WTC11 (cell line): ENCODE measurements around the gene ZNF574. TPM values are rescaled to one million over a fixed set of nuclear protein-coding genes. Genes with fewer than 3 reads are reported as not detected.

Experiments used
- ATAC-seq: fragments of 200-7000 bp; cut with Tn5 transposase; 2 replicates; pipeline ENCODE4 v1.10.0; 2021; ENCODE audit warnings: mild to moderate bottlenecking, moderate library complexity
- CTCF ChIA-PET: fragments of 300-600 bp; sonication (Branson Sonifier 250); formaldehyde crosslinking; loops from one replicate; lab custom pipeline; 2021; ENCODE audit warnings: antibody characterized with exemption; lab: Charles Lee
- POLR2A ChIA-PET: fragments of 350-600 bp; sonication (Branson Sonifier 250); formaldehyde crosslinking; loops from one replicate; lab custom pipeline; 2021; ENCODE audit warnings: antibody characterized with exemption; lab: Charles Lee
- DNase-seq: peaks from one replicate; pipeline ENCODE4 v3.0.0; 2021; ENCODE audit warnings: low spot score
- H3K27ac Mint-ChIP-seq: 2 replicates; pipeline ENCODE4 v1.8.0; 2021; ENCODE audit warnings: mixed read lengths
- H3K27me3 Mint-ChIP-seq: 2 replicates; pipeline ENCODE4 v1.8.0; 2021; ENCODE audit warnings: low read depth, mild to moderate bottlenecking, moderate library complexity, mixed read lengths
- H3K36me3 Mint-ChIP-seq: 2 replicates; pipeline ENCODE4 v1.8.0; 2021; ENCODE audit warnings: mixed read lengths
- H3K4me1 Mint-ChIP-seq: 2 replicates; pipeline ENCODE4 v1.8.0; 2022; ENCODE audit warnings: mixed read lengths
- H3K4me3 Mint-ChIP-seq: 2 replicates; pipeline ENCODE4 v1.8.0; 2021; ENCODE audit warnings: mild to moderate bottlenecking, moderate library complexity, mixed read lengths
- H3K9me3 Mint-ChIP-seq: 2 replicates; pipeline ENCODE4 v1.8.0; 2021; ENCODE audit warnings: mixed read lengths
- GRHL2 ChIP-seq: fragments of 250-450 bp; sonication (Bioruptor Pico); IDR thresholded peaks from 2 replicates; pipeline ENCODE4 v1.8.0; 2022; ENCODE audit warnings: mild to moderate bottlenecking, moderate library complexity; ENCODE audit not compliant: insufficient replicate concordance, severe bottlenecking
- NR1H2 ChIP-seq: sonication (generic); formaldehyde crosslinking; IDR thresholded peaks from 2 replicates; pipeline ENCODE4 v1.9.0; 2021; ENCODE audit warnings: mild to moderate bottlenecking, moderate library complexity, missing genetic modification reagents
- PRRX2 ChIP-seq: fragments of 250-450 bp; sonication (Bioruptor Pico); IDR thresholded peaks from 2 replicates; pipeline ENCODE4 v1.8.0; 2021; ENCODE audit warnings: mild to moderate bottlenecking
- TEAD4 ChIP-seq: sonication (generic); formaldehyde crosslinking; IDR thresholded peaks from 2 replicates; pipeline ENCODE4 v1.8.0; 2022; ENCODE audit warnings: mild to moderate bottlenecking, missing genetic modification reagents
- ZNF263 ChIP-seq: sonication (generic); formaldehyde crosslinking; IDR thresholded peaks from 2 replicates; pipeline ENCODE4 v1.8.1; 2022; ENCODE audit warnings: low read depth, mild to moderate bottlenecking, moderate library complexity, missing genetic modification reagents
- ZNF416 ChIP-seq: fragments of 250-450 bp; sonication (Bioruptor Pico); IDR thresholded peaks from 2 replicates; pipeline ENCODE4 v1.9.0; 2021; ENCODE audit warnings: mild to moderate bottlenecking, inconsistent platforms
- ZNF423 ChIP-seq: fragments of 250-450 bp; sonication (Bioruptor Pico); IDR thresholded peaks from 2 replicates; pipeline ENCODE4 v2.1.2; 2022; ENCODE audit warnings: mild to moderate bottlenecking, moderate library complexity
- total RNA-seq: library from RNA; stranded (reverse); gene quantifications from 3 replicates; pipeline ENCODE4 v1.2.3, GENCODE V29; 2021
- TF ChIP-seq, protein P1 (sequence below): sonication (generic); formaldehyde crosslinking; IDR thresholded peaks from 2 replicates; pipeline ENCODE4 v1.8.0; 2022; ENCODE audit warnings: missing genetic modification reagents
- TF ChIP-seq, protein P2 (sequence below): sonication (generic); formaldehyde crosslinking; IDR thresholded peaks from 2 replicates; pipeline ENCODE4 v1.8.1; 2023; ENCODE audit warnings: mild to moderate bottlenecking, missing genetic modification reagents, borderline replicate concordance
- TF ChIP-seq, protein P3 (sequence below): sonication (generic); formaldehyde crosslinking; conservative IDR thresholded peaks from 2 replicates; pipeline ENCODE4 v1.8.1; 2022; ENCODE audit warnings: mild to moderate bottlenecking, missing genetic modification reagents
- TF ChIP-seq, protein P4 (sequence below): sonication (generic); formaldehyde crosslinking; IDR thresholded peaks from 2 replicates; pipeline ENCODE4 v1.8.1; 2022; ENCODE audit warnings: low read depth, missing genetic modification reagents, borderline replicate concordance
- TF ChIP-seq, protein P5 (sequence below): fragments of 250-450 bp; sonication (Bioruptor Pico); IDR thresholded peaks from 2 replicates; pipeline ENCODE4 v1.8.0; 2021; ENCODE audit warnings: mild to moderate bottlenecking

ZNF574 gene
- total RNA-seq, 1 experiment from 2014 or later = 30.6 TPM

DNA sequence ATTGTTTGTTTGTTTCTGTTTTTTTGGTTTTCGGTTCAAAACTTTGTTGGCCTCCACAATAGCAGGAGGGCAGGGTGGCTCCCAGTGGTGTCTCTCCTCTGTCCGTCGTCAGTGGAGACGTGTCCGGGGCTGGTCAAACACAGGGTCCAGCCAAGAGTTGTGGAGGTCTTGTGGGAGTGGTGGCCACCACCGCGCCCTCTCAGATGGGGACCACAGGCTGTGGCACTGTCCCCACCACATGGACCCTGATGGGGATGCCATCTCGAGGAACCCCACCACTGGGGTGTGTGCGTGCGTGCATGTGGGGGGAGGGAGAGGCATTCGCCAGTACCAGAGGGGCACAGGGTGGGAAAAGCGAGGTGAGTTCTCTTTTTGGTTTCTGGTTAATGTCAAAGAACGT lies 13.8 kb downstream of the ZNF574 start:
- Mint-ChIP-seq H3K27me3 (peaks cover 5% of the 10 kb centered on the region), H3K4me1 (peaks cover 34% of the 10 kb centered on the region), H3K36me3 (no peaks in the 10 kb centered on the region), H3K27ac (peak overlapping the region; percentile 33; the same call in 1 of the 2 replicates), H3K4me3 (no peak overlapping the region), H3K9me3 (no peaks in the 10 kb centered on the region)
- ChIA-PET POLR2A (no interaction called here), CTCF (no interaction called here)
- no peak for ATAC-seq
- no peak for DNase-seq
- no peak for TF ChIP-seq ZNF263
- TF ChIP-seq, protein P1, sequence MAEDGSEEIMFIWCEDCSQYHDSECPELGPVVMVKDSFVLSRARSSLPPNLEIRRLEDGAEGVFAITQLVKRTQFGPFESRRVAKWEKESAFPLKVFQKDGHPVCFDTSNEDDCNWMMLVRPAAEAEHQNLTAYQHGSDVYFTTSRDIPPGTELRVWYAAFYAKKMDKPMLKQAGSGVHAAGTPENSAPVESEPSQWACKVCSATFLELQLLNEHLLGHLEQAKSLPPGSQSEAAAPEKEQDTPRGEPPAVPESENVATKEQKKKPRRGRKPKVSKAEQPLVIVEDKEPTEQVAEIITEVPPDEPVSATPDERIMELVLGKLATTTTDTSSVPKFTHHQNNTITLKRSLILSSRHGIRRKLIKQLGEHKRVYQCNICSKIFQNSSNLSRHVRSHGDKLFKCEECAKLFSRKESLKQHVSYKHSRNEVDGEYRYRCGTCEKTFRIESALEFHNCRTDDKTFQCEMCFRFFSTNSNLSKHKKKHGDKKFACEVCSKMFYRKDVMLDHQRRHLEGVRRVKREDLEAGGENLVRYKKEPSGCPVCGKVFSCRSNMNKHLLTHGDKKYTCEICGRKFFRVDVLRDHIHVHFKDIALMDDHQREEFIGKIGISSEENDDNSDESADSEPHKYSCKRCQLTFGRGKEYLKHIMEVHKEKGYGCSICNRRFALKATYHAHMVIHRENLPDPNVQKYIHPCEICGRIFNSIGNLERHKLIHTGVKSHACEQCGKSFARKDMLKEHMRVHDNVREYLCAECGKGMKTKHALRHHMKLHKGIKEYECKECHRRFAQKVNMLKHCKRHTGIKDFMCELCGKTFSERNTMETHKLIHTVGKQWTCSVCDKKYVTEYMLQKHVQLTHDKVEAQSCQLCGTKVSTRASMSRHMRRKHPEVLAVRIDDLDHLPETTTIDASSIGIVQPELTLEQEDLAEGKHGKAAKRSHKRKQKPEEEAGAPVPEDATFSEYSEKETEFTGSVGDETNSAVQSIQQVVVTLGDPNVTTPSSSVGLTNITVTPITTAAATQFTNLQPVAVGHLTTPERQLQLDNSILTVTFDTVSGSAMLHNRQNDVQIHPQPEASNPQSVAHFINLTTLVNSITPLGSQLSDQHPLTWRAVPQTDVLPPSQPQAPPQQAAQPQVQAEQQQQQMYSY = no peak
- TF ChIP-seq NR1H2 (CRISPR knock-in tag) = no peak
- no peak for TF ChIP-seq GRHL2

DNA sequence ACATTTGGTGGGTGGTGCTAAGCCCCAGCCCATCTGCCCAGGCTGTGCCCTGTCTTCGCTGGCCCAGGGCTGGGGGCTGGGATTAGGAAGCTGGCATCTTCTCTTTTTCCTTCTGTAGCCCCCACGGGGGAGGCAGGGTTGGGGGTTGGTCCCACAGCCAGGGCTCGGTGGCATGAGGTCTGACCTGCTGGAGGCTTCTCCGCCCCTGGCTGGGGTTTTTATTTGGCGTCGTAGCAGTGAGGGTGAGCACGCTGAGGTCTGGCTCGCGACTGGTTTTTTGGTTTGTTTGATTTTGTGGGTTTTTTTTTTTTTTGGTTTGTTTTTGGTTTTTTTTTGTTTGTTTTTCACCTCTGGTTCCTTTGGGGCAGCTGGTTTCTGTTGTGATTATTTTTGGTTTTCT lies 14.7 kb downstream of the ZNF574 start:
- POLR2A ChIA-PET = no interaction called here
- TF ChIP-seq PRRX2 (no peak), ZNF423 (CRISPR knock-in tag) (no peak), TEAD4 (CRISPR knock-in tag) (no peak), GRHL2 (no peak), ZNF416 (CRISPR knock-in tag) (no peak)
- TF ChIP-seq, protein P2, sequence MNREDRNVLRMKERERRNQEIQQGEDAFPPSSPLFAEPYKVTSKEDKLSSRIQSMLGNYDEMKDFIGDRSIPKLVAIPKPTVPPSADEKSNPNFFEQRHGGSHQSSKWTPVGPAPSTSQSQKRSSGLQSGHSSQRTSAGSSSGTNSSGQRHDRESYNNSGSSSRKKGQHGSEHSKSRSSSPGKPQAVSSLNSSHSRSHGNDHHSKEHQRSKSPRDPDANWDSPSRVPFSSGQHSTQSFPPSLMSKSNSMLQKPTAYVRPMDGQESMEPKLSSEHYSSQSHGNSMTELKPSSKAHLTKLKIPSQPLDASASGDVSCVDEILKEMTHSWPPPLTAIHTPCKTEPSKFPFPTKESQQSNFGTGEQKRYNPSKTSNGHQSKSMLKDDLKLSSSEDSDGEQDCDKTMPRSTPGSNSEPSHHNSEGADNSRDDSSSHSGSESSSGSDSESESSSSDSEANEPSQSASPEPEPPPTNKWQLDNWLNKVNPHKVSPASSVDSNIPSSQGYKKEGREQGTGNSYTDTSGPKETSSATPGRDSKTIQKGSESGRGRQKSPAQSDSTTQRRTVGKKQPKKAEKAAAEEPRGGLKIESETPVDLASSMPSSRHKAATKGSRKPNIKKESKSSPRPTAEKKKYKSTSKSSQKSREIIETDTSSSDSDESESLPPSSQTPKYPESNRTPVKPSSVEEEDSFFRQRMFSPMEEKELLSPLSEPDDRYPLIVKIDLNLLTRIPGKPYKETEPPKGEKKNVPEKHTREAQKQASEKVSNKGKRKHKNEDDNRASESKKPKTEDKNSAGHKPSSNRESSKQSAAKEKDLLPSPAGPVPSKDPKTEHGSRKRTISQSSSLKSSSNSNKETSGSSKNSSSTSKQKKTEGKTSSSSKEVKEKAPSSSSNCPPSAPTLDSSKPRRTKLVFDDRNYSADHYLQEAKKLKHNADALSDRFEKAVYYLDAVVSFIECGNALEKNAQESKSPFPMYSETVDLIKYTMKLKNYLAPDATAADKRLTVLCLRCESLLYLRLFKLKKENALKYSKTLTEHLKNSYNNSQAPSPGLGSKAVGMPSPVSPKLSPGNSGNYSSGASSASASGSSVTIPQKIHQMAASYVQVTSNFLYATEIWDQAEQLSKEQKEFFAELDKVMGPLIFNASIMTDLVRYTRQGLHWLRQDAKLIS (CRISPR knock-in tag) = no peak
- TF ChIP-seq, protein P3, sequence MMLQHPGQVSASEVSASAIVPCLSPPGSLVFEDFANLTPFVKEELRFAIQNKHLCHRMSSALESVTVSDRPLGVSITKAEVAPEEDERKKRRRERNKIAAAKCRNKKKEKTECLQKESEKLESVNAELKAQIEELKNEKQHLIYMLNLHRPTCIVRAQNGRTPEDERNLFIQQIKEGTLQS (CRISPR knock-in tag) = no peak
- TF ChIP-seq, protein P4, sequence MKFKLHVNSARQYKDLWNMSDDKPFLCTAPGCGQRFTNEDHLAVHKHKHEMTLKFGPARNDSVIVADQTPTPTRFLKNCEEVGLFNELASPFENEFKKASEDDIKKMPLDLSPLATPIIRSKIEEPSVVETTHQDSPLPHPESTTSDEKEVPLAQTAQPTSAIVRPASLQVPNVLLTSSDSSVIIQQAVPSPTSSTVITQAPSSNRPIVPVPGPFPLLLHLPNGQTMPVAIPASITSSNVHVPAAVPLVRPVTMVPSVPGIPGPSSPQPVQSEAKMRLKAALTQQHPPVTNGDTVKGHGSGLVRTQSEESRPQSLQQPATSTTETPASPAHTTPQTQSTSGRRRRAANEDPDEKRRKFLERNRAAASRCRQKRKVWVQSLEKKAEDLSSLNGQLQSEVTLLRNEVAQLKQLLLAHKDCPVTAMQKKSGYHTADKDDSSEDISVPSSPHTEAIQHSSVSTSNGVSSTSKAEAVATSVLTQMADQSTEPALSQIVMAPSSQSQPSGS = no peak
- TF ChIP-seq, protein P5, sequence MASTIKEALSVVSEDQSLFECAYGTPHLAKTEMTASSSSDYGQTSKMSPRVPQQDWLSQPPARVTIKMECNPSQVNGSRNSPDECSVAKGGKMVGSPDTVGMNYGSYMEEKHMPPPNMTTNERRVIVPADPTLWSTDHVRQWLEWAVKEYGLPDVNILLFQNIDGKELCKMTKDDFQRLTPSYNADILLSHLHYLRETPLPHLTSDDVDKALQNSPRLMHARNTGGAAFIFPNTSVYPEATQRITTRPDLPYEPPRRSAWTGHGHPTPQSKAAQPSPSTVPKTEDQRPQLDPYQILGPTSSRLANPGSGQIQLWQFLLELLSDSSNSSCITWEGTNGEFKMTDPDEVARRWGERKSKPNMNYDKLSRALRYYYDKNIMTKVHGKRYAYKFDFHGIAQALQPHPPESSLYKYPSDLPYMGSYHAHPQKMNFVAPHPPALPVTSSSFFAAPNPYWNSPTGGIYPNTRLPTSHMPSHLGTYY (CRISPR knock-in tag) = no peak
- TF ChIP-seq, all 79 proteins: peak for 0
- no peak for DNase-seq
- Mint-ChIP-seq H3K27me3 (peaks cover 13% of the 10 kb centered on the region), H3K27ac (0 out of 2 replicates have a peak overlapping the region, but pooled peaks have one; percentile 63), H3K9me3 (no peaks in the 10 kb centered on the region), H3K4me3 (no peak overlapping the region), H3K36me3 (no peaks in the 10 kb centered on the region), H3K4me1 (peaks cover 37% of the 10 kb centered on the region)
- no peak for ATAC-seq
- CTCF ChIA-PET = interaction anchor here (0.6 to 0.9 kb wide), 3 partner anchors 40 to 937 kb away, joined by 3 to 4 read pairs (median 3); no protein-coding TSS in a partner anchor
